HepG2 (cell line): ENCODE results near the gene LAG3. TPM values are rescaled to one million over a fixed set of nuclear protein-coding genes. Genes with fewer than 3 reads are reported as not detected.

Experiments used
- ADNP ChIP-seq: sonication (generic); formaldehyde crosslinking; IDR thresholded peaks from 2 replicates; pipeline ENCODE4 v1.4.0; 2020; ENCODE audit warnings: missing genetic modification reagents
- CBX5 ChIP-seq: sonication (generic); formaldehyde crosslinking; IDR thresholded peaks from 2 replicates; pipeline ENCODE4 v1.4.0; 2020; ENCODE audit warnings: missing genetic modification reagents, borderline replicate concordance
- CREB1 ChIP-seq, 2 experiments: fragments of 450-650 bp in 1 of 2; IDR thresholded peaks; 2 replicates each; pipeline ENCODE4 v1.6.1; 2016 to 2017; ENCODE audit warnings: control low read depth in 1 of 2, mild to moderate bottlenecking in 1 of 2, missing compliant biosample characterization in 1 of 2, missing genetic modification characterization in 1 of 2
- EP300 ChIP-seq, 3 experiments: sonication (generic) in 1 of 3; formaldehyde crosslinking in 1 of 3; IDR thresholded peaks; 2 replicates each; pipeline versions ENCODE4 v1.5.1 to v1.6.1; 2011 to 2020; ENCODE audit warnings: low read depth in 2 of 3, low read length in 2 of 3, borderline replicate concordance in 1 of 3, improper control_type of control experiment in 1 of 3, mild to moderate bottlenecking in 1 of 3, missing genetic modification reagents in 1 of 3, moderate library complexity in 1 of 3
- KDM5B ChIP-seq: sonication (generic); formaldehyde crosslinking; IDR thresholded peaks from 2 replicates; pipeline ENCODE4 v1.4.0; 2020; ENCODE audit warnings: missing genetic modification reagents, mild to moderate bottlenecking, borderline replicate concordance
- MYC ChIP-seq: sonication (generic); formaldehyde crosslinking; IDR thresholded peaks from 2 replicates; pipeline ENCODE4 v1.9.0; 2021; ENCODE audit warnings: missing genetic modification reagents, borderline replicate concordance
- NFYB ChIP-seq: sonication (generic); formaldehyde crosslinking; IDR thresholded peaks from 2 replicates; pipeline ENCODE4 v1.4.0; 2020; ENCODE audit warnings: missing genetic modification reagents
- PCBP1 ChIP-seq: fragments of 200-400 bp; formaldehyde crosslinking; IDR thresholded peaks from 2 replicates; pipeline ENCODE4 v1.6.1; 2017; ENCODE audit warnings: mild to moderate bottlenecking, low read depth, low read length, borderline replicate concordance
- POLR2AphosphoS5 ChIP-seq: IDR thresholded peaks from 2 replicates; pipeline ENCODE4 v1.6.1; 2012; ENCODE audit warnings: low read depth, low read length
- POLR2G ChIP-seq: fragments of 200-400 bp; formaldehyde crosslinking; IDR thresholded peaks from 2 replicates; pipeline ENCODE4 v1.6.1; 2018; ENCODE audit warnings: mild to moderate bottlenecking, low read depth, low read length, moderate library complexity
- RBM22 ChIP-seq: fragments of 200-400 bp; formaldehyde crosslinking; optimal IDR thresholded peaks from 2 replicates; pipeline ENCODE3; 2017; ENCODE audit warnings: mild to moderate bottlenecking, low read length, moderate library complexity
- RFX5 ChIP-seq: IDR thresholded peaks from 2 replicates; pipeline ENCODE4 v1.6.1; 2011; ENCODE audit warnings: low read depth, low read length, improper control_type of control experiment
- RFXAP ChIP-seq: sonication (generic); formaldehyde crosslinking; IDR thresholded peaks from 2 replicates; pipeline ENCODE4 v1.4.0; 2020; ENCODE audit warnings: missing genetic modification reagents, borderline replicate concordance
- SP4 ChIP-seq: sonication (generic); formaldehyde crosslinking; IDR thresholded peaks from 2 replicates; pipeline ENCODE4 v1.8.1; 2023; ENCODE audit warnings: mild to moderate bottlenecking, missing genetic modification reagents
- TBX3 ChIP-seq: fragments of 450-650 bp; IDR thresholded peaks from 2 replicates; pipeline ENCODE4 v1.6.1; 2017; ENCODE audit warnings: antibody characterized with exemption, mild to moderate bottlenecking, inconsistent platforms, borderline replicate concordance
- XRCC5 ChIP-seq: fragments of 200-400 bp; formaldehyde crosslinking; optimal IDR thresholded peaks from 2 replicates; pipeline ENCODE3; 2017; ENCODE audit warnings: mild to moderate bottlenecking, low read length
- ZFP36 ChIP-seq: fragments of 150-350 bp; IDR thresholded peaks from 2 replicates; pipeline ENCODE4 v1.6.1; 2018; ENCODE audit warnings: borderline replicate concordance, low read length, low read depth; ENCODE audit not compliant: partially characterized antibody
- ZNF737 ChIP-seq: sonication (generic); formaldehyde crosslinking; IDR thresholded peaks from 2 replicates; pipeline ENCODE4 v1.5.0; 2020; ENCODE audit warnings: missing genetic modification reagents, mild to moderate bottlenecking, borderline replicate concordance
- ZNF816 ChIP-seq: sonication (generic); formaldehyde crosslinking; IDR thresholded peaks from 2 replicates; pipeline ENCODE4 v1.8.0; 2022; ENCODE audit warnings: missing genetic modification reagents, mild to moderate bottlenecking, borderline replicate concordance
- ZSCAN20 ChIP-seq: sonication (generic); formaldehyde crosslinking; IDR thresholded peaks from 2 replicates; pipeline ENCODE4 v1.4.0; 2020; ENCODE audit warnings: missing genetic modification reagents, mild to moderate bottlenecking, borderline replicate concordance
- polyA plus RNA-seq, 8 experiments: library from polyadenylated mRNA; depleted of rRNA in 3 of 8; stranded (reverse) in 7 of 8; unstranded in 1 of 8; fragments of >200 nt; fragmentation: Illumina TruSeq in 4 of 8; extraction: Trizol in 4 of 8; gene quantifications; 2 replicates each; pipeline versions ENCODE4 v1.2.1 to v1.2.3, GENCODE V29; 2011 to 2016; ENCODE audit warnings: low read depth in 4 of 8, missing spikeins in 1 of 8, mixed read lengths in 1 of 8; ENCODE audit not compliant: insufficient read depth in 1 of 8
- total RNA-seq, 5 experiments: library from RNA; depleted of rRNA; stranded (reverse); fragments of >200 nt; fragmentation: Illumina TruSeq; extraction: Trizol; gene quantifications; 2 replicates each; pipeline ENCODE4 v1.2.3, GENCODE V29; 2016; ENCODE audit warnings: low read depth in 1 of 5
- TF ChIP-seq, protein P1 (sequence below): sonication (generic); formaldehyde crosslinking; IDR thresholded peaks from 2 replicates; pipeline ENCODE4 v1.8.0; 2022; ENCODE audit warnings: mild to moderate bottlenecking, missing genetic modification reagents
- TF ChIP-seq, protein P2 (sequence below): sonication (generic); formaldehyde crosslinking; IDR thresholded peaks from 2 replicates; pipeline ENCODE4 v1.8.0; 2022; ENCODE audit warnings: missing genetic modification reagents, mild to moderate bottlenecking, borderline replicate concordance
- TF ChIP-seq, protein P3 (sequence below): IDR thresholded peaks from 2 replicates; pipeline ENCODE4 v1.6.1; 2016; ENCODE audit warnings: mild to moderate bottlenecking, missing biosample characterization, missing genetic modification reagents

LAG3 gene
- total and polyA plus RNA-seq, 2 of the 13 experiments (the other 11 are each of a cell fraction or from before 2014, with no cell fraction given), result 0.11 to 0.26 TPM

DNA sequence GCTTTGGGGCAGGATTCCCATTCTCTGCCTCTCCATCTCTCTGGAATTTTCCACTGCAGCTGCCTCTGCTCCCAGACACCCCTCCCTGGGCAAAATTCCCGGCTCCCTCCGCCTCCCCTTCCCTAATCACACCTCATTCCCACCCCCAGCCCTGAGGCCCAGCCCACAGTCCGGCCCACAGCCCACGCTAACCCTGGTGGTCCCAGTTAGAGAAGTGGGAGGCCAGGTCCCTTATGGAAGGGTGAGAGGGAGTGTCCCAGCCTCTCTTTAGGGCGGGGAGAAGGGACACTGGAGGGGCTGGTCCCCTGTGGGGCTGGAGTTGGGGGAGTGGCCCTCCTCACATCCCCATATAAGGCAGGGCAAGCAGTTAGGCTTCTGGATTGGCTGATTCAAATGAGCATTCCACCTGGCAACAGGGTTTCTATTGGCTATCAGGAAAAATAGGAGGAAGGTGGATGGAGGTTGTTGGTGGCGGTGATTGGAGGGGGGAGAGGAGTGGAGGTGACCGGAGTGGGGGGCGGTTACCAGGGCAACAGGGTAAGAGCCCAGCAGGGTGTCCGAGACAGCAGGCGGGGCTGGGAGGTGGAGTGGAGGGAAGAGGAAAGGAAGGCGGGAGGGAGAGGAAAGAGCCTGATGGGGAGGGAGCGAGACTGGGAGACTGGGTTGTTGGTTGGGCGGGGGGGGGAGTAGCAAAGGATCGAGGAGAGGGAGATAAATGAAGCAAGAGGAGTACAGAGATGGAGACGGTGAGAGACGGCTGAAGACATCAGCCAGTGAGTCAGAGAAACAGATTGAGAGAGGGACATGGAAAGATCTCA, 8.1 kb upstream of the LAG3 start (continued):
- peak in 1 of 2 experiments; percentile 82; a peak in 2 of 4 replicates for TF ChIP-seq EP300 (IDR thresholded peaks at IDR 0.05; ENCODE audit: low read depth in 2 of 2, low read length in 2 of 2)
- no peak for TF ChIP-seq EP300 (CRISPR knock-in tag; IDR thresholded peaks at IDR 0.05; ENCODE audit: borderline replicate concordance)
- TF ChIP-seq TBX3, result no peak
- peak; percentile 100 for TF ChIP-seq RFX5
- TF ChIP-seq RFXAP (CRISPR knock-in tag), result peak; percentile 99
- peak; percentile 83 for TF ChIP-seq RBM22
- peak; percentile 58; the same call in 1 of the 2 replicates for TF ChIP-seq SP4
- TF ChIP-seq ZSCAN20 (CRISPR knock-in tag), result no peak
- TF ChIP-seq, protein P1, sequence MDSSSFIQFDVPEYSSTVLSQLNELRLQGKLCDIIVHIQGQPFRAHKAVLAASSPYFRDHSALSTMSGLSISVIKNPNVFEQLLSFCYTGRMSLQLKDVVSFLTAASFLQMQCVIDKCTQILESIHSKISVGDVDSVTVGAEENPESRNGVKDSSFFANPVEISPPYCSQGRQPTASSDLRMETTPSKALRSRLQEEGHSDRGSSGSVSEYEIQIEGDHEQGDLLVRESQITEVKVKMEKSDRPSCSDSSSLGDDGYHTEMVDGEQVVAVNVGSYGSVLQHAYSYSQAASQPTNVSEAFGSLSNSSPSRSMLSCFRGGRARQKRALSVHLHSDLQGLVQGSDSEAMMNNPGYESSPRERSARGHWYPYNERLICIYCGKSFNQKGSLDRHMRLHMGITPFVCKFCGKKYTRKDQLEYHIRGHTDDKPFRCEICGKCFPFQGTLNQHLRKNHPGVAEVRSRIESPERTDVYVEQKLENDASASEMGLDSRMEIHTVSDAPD, result no peak
- peak; percentile 87 for TF ChIP-seq ZFP36
- TF ChIP-seq ADNP (CRISPR knock-in tag), result no peak
- TF ChIP-seq PCBP1, result 0 out of 2 replicates have a peak, but pooled peaks have one; percentile 55
- 0 out of 2 replicates have a peak, but pooled peaks have one; percentile 31 for TF ChIP-seq ZNF816
- TF ChIP-seq MYC (CRISPR knock-in tag), result peak; percentile 48; the same call in 1 of the 2 replicates
- peak; percentile 46 for TF ChIP-seq XRCC5
- peak; percentile 42; the same call in 1 of the 2 replicates for TF ChIP-seq KDM5B (CRISPR knock-in tag)
- peak; percentile 80 for TF ChIP-seq NFYB (CRISPR knock-in tag)
- peak; percentile 64; the same call in 1 of the 2 replicates for TF ChIP-seq POLR2G
- no peak for TF ChIP-seq CBX5 (CRISPR knock-in tag)
- TF ChIP-seq, protein P2, sequence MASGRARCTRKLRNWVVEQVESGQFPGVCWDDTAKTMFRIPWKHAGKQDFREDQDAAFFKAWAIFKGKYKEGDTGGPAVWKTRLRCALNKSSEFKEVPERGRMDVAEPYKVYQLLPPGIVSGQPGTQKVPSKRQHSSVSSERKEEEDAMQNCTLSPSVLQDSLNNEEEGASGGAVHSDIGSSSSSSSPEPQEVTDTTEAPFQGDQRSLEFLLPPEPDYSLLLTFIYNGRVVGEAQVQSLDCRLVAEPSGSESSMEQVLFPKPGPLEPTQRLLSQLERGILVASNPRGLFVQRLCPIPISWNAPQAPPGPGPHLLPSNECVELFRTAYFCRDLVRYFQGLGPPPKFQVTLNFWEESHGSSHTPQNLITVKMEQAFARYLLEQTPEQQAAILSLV (CRISPR knock-in tag), result no peak
- peak; percentile 50; the same call in 1 of the 2 replicates for TF ChIP-seq CREB1 (IDR thresholded peaks at IDR 0.05)
- TF ChIP-seq CREB1 (CRISPR knock-in tag; IDR thresholded peaks at IDR 0.05), result peak; percentile 71; the same call in 1 of the 2 replicates
- TF ChIP-seq POLR2AphosphoS5, result peak; percentile 74
- TF ChIP-seq, protein P3, sequence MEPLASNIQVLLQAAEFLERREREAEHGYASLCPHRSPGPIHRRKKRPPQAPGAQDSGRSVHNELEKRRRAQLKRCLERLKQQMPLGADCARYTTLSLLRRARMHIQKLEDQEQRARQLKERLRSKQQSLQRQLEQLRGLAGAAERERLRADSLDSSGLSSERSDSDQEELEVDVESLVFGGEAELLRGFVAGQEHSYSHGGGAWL (CRISPR knock-in tag), result no peak
- TF ChIP-seq ZNF737 (CRISPR knock-in tag), result no peak
